GM12878 (cell line): ENCODE measurements around the gene BIRC6. TPM values are rescaled to one million over a fixed set of nuclear protein-coding genes. Genes with fewer than 3 reads are reported as not detected.

ENCODE experiments used
- BCLAF1 ChIP-seq: fragments of 450-650 bp; IDR thresholded peaks from 2 replicates; pipeline ENCODE4 v1.6.1; 2017; ENCODE audit warnings: antibody characterized with exemption, mild to moderate bottlenecking, moderate library complexity
- CTCF ChIP-seq, 3 experiments: IDR thresholded peaks in 2 of 3; conservative IDR thresholded peaks in 1 of 3; 2 replicates each; pipeline ENCODE4 v1.5.1; 2011; ENCODE audit warnings: low read depth in 3 of 3, low read length in 3 of 3, mild to moderate bottlenecking in 3 of 3, control low read depth in 2 of 3, moderate library complexity in 2 of 3, inconsistent platforms in 1 of 3, mixed read lengths in 1 of 3; ENCODE audit not compliant: control insufficient read depth in 2 of 3, insufficient read depth in 1 of 3; ENCODE audit errors: extremely low read depth in 1 of 3
- EED ChIP-seq: sonication (generic); IDR thresholded peaks from 2 replicates; pipeline ENCODE4 v1.6.1; 2016; ENCODE audit warnings: antibody characterized with exemption, low read depth
- EP300 ChIP-seq, 2 experiments: fragments of 150-350 bp in 1 of 2; IDR thresholded peaks; 2 replicates each; pipeline ENCODE4 v1.6.1; 2011 to 2012; ENCODE audit warnings: low read depth in 2 of 2, low read length in 2 of 2, borderline replicate concordance in 1 of 2, improper control_type of control experiment in 1 of 2, inconsistent platforms in 1 of 2; ENCODE audit not compliant: control insufficient read depth in 1 of 2
- KAT2A ChIP-seq: conservative IDR thresholded peaks from 2 replicates; pipeline ENCODE4 v1.6.1; 2011; ENCODE audit warnings: low read depth, low read length; ENCODE audit not compliant: control insufficient read depth
- KDM1A ChIP-seq: fragments of 200-600 bp; sonication (generic); IDR thresholded peaks from 2 replicates; pipeline ENCODE4 v1.6.1; 2016; ENCODE audit warnings: borderline replicate concordance
- MEF2A ChIP-seq: IDR thresholded peaks from 2 replicates; pipeline ENCODE4 v1.6.1; 2011; ENCODE audit warnings: low read depth, mild to moderate bottlenecking, low read length, moderate library complexity; ENCODE audit not compliant: insufficient read depth
- MXI1 ChIP-seq: fragments of 150-350 bp; IDR thresholded peaks from 2 replicates; pipeline ENCODE4 v1.6.1; 2011; ENCODE audit warnings: low read depth, mild to moderate bottlenecking, inconsistent platforms, low read length, improper control_type of control experiment
- MYC ChIP-seq: IDR thresholded peaks from 2 replicates; pipeline ENCODE4 v1.6.1; 2011; ENCODE audit warnings: mild to moderate bottlenecking, low read length, moderate library complexity, inconsistent platforms; ENCODE audit not compliant: insufficient read depth, insufficient replicate concordance, insufficient read length, severe bottlenecking
- NBN ChIP-seq: fragments of 450-650 bp; IDR thresholded peaks from 2 replicates; pipeline ENCODE4 v1.6.1; 2016
- NR2C1 ChIP-seq: fragments of 450-650 bp; IDR thresholded peaks from 2 replicates; pipeline ENCODE4 v1.6.1; 2017; ENCODE audit warnings: antibody characterized with exemption, mild to moderate bottlenecking, moderate library complexity
- PKNOX1 ChIP-seq: fragments of 450-650 bp; IDR thresholded peaks from 2 replicates; pipeline ENCODE4 v1.6.1; 2016; ENCODE audit warnings: mild to moderate bottlenecking
- POLR2AphosphoS2 ChIP-seq: IDR thresholded peaks from 2 replicates; pipeline ENCODE4 v1.6.1; 2011; ENCODE audit warnings: low read depth, mild to moderate bottlenecking, low read length, improper control_type of control experiment, moderate library complexity
- PRDM15 ChIP-seq: fragments of 450-650 bp; formaldehyde crosslinking; IDR thresholded peaks from 2 replicates; pipeline ENCODE4 v1.4.0; 2020; ENCODE audit warnings: mild to moderate bottlenecking, moderate library complexity
- RBBP5 ChIP-seq: fragments of 200-600 bp; sonication (generic); conservative IDR thresholded peaks from 2 replicates; pipeline ENCODE4 v1.6.1; 2016
- RELA ChIP-seq: fragments of 450-650 bp; IDR thresholded peaks from 2 replicates; pipeline ENCODE4 v1.8.0; 2014; ENCODE audit warnings: borderline replicate concordance; ENCODE audit not compliant: partially characterized antibody
- SIX5 ChIP-seq: IDR thresholded peaks from 2 replicates; pipeline ENCODE4 v1.6.1; 2011; ENCODE audit warnings: mild to moderate bottlenecking, low read depth, low read length, moderate library complexity; ENCODE audit not compliant: severe bottlenecking
- SMC3 ChIP-seq: IDR thresholded peaks from 2 replicates; pipeline ENCODE4 v1.6.1; 2011; ENCODE audit warnings: low read length, improper control_type of control experiment, borderline replicate concordance
- STAT1 ChIP-seq: fragments of 450-650 bp; conservative IDR thresholded peaks from 2 replicates; pipeline ENCODE4 v1.6.1; 2014; ENCODE audit warnings: antibody characterized with exemption, mild to moderate bottlenecking
- YY1 ChIP-seq: IDR thresholded peaks from 2 replicates; pipeline ENCODE4 v1.6.1; 2011; ENCODE audit warnings: low read depth, mild to moderate bottlenecking, low read length
- polyA plus RNA-seq, 11 experiments: library from polyadenylated mRNA; depleted of rRNA in 4 of 11; unstranded in 6 of 11; stranded (reverse) in 5 of 11; fragments of >200 nt; fragmentation: Nextera tagmentation in 4 of 11; fragmentation: Illumina TruSeq in 1 of 11; extraction: Ambion mirVana in 4 of 11; extraction: Trizol in 1 of 11; gene quantifications; 1 replicate in 1 of 11; 2 replicates in 10 of 11; pipeline versions ENCODE4 v1.2.1 to v1.2.3, GENCODE V29; 2011 to 2016; ENCODE audit warnings: inconsistent platforms in 2 of 11, missing spikeins in 2 of 11, low read depth in 1 of 11
- total RNA-seq, 4 experiments: library from RNA; depleted of rRNA in 3 of 4; stranded (reverse); fragments of >200 nt in 3 of 4; fragmentation: Illumina TruSeq in 1 of 4; extraction: Trizol in 1 of 4; gene quantifications; 2 replicates each; pipeline versions ENCODE4 v1.2.1 to v1.2.3, GENCODE V29; 2013 to 2021

Gene BIRC6
- total and polyA plus RNA-seq, 10 of the 15 experiments (the other 5 are each of a cell fraction or from before 2014, with no cell fraction given), result 18.8 to 118 (median 55.0) TPM

GRCh38 chr2:32356681-32357317 lies at the start of gene BIRC6 (continued):
- TF ChIP-seq PRDM15 (CRISPR knock-in tag), result no peak
- peak; percentile 77 for TF ChIP-seq RELA
- peak; percentile 49 for TF ChIP-seq SIX5
- TF ChIP-seq MEF2A, result no peak
- peak; percentile 87 for TF ChIP-seq MYC
- no peak for TF ChIP-seq KDM1A
- TF ChIP-seq PKNOX1, result peak; percentile 57
- no peak for TF ChIP-seq STAT1
- TF ChIP-seq NBN, result 0 out of 2 replicates have a peak, but pooled peaks have one; percentile 71
- TF ChIP-seq EP300 (IDR thresholded peaks at IDR 0.05; ENCODE audit: borderline replicate concordance in 1 of 2, control insufficient read depth in 1 of 2, low read depth in 2 of 2, low read length in 2 of 2), result no peak; a peak in 1 of 4 replicates
- TF ChIP-seq YY1, result peak; percentile 95
- TF ChIP-seq KAT2A, result no peak
- no peak for TF ChIP-seq CTCF (IDR thresholded peaks at IDR 0.05 in 2 of 3, conservative IDR thresholded peaks at IDR 0.05 in 1 of 3; ENCODE audit: control insufficient read depth in 2 of 3, extremely low read depth in 1 of 3, insufficient read depth in 1 of 3, low read depth in 3 of 3, low read length in 3 of 3)
- TF ChIP-seq SMC3, result no peak
- no peak; the same call in 1 of the 2 replicates for TF ChIP-seq EED
- peak; percentile 91; the same call in 1 of the 2 replicates for TF ChIP-seq POLR2AphosphoS2
- TF ChIP-seq RBBP5, result no peak
- no peak for TF ChIP-seq BCLAF1
- TF ChIP-seq MXI1, result peak; percentile 86
- peak; percentile 96 for TF ChIP-seq NR2C1
